Panc1 (cell line): ENCODE results near the gene MLEC. TPM values are rescaled to one million over a fixed set of nuclear protein-coding genes. Genes with fewer than 3 reads are reported as not detected.

Source experiments
- ATAC-seq: fragments of 200-7000 bp; cut with Tn5 transposase; 2 replicates; pipeline ENCODE4 v1.9.1; 2020; ENCODE audit warnings: mild to moderate bottlenecking, moderate library complexity
- BruUV-seq: library from RNA; stranded (reverse); fragments of 400-500 nt; replicated peaks from 2 replicates; lab custom pipeline; 2021; lab: Mats Ljungman, UMichigan
- CTCF ChIA-PET: fragments of 300-600 bp; sonication (Branson Sonifier 250); formaldehyde crosslinking; loops from one replicate; lab custom pipeline; 2022; ENCODE audit warnings: antibody characterized with exemption; lab: Charles Lee
- POLR2A ChIA-PET: fragments of 300-600 bp; sonication (Branson Sonifier 250); formaldehyde crosslinking; loops from one replicate; lab custom pipeline; 2022; ENCODE audit warnings: antibody characterized with exemption; lab: Charles Lee
- DNase-seq: peaks from one replicate; pipeline ENCODE4 v3.0.0-alpha.2; 2010; ENCODE audit warnings: low read depth, low spot score
- H3K27ac ChIP-seq: 2 replicates; pipeline ENCODE4 v1.5.1; 2011; ENCODE audit warnings: mild to moderate bottlenecking, low read length, inconsistent platforms
- H3K27me3 ChIP-seq: fragments of 200-500 bp; sonication (Bioruptor generic); 2 replicates; pipeline ENCODE4 v1.6.0; 2014; ENCODE audit warnings: low read length, inconsistent platforms; ENCODE audit not compliant: control insufficient read depth, insufficient read depth
- H3K36me3 ChIP-seq: fragments of 200-500 bp; sonication (Bioruptor generic); 2 replicates; pipeline ENCODE4 v1.5.1; 2014; ENCODE audit warnings: inconsistent platforms, mild to moderate bottlenecking, low read length, moderate library complexity; ENCODE audit not compliant: control insufficient read depth, insufficient read depth
- H3K4me1 ChIP-seq: 2 replicates; pipeline ENCODE4 v1.5.1; 2011; ENCODE audit warnings: inconsistent platforms, mild to moderate bottlenecking, low read length, moderate library complexity; ENCODE audit not compliant: control insufficient read depth, insufficient read depth
- H3K4me3 ChIP-seq, 2 experiments: 2 replicates each; pipeline ENCODE4 v1.5.1; 2011 to 2012; ENCODE audit warnings: low read depth in 2 of 2, low read length in 2 of 2, mild to moderate bottlenecking in 2 of 2, inconsistent platforms in 1 of 2, moderate library complexity in 1 of 2
- H3K9me3 ChIP-seq: fragments of 200-500 bp; sonication (Bioruptor generic); 2 replicates; pipeline ENCODE4 v1.5.1; 2014; ENCODE audit warnings: low read depth, mild to moderate bottlenecking, inconsistent platforms, low read length, moderate library complexity; ENCODE audit not compliant: control insufficient read depth, insufficient read depth
- CTCF ChIP-seq: fragments of 450-650 bp; IDR thresholded peaks from 2 replicates; pipeline ENCODE4 v1.5.1; 2017; ENCODE audit warnings: mild to moderate bottlenecking
- POLR2AphosphoS5 ChIP-seq: IDR thresholded peaks from 2 replicates; pipeline ENCODE4 v1.6.1; 2012; ENCODE audit warnings: mild to moderate bottlenecking, low read depth, low read length, moderate library complexity
- SIN3A ChIP-seq: IDR thresholded peaks from 2 replicates; pipeline ENCODE4 v1.6.1; 2012; ENCODE audit warnings: low read depth, mild to moderate bottlenecking, low read length, moderate library complexity, borderline replicate concordance; ENCODE audit not compliant: insufficient read depth
- TCF7L2 ChIP-seq: IDR thresholded peaks from 2 replicates; pipeline ENCODE4 v1.6.1; 2011; ENCODE audit warnings: mild to moderate bottlenecking, low read depth, low read length, inconsistent platforms
- in situ Hi-C: cut with HindIII; loops from 2 replicates; pipeline ENCODE4 v1.10.0; 2016; ENCODE audit warnings: low sequenced_read_pairs, low pct_unique_long_range_greater_than_20kb
- intact Hi-C: fragments of 100-400 bp; cut with micrococcal nuclease; formaldehyde crosslinking; loops from one replicate; pipeline ENCODE4 v1.10.0; 2022; ENCODE audit not compliant: unreplicated experiment
- total RNA-seq: library from RNA; stranded (reverse); gene quantifications from one replicate; pipeline ENCODE4 v1.2.1, GENCODE V29; 2021; ENCODE audit not compliant: unreplicated experiment
- TF ChIP-seq, protein P1 (sequence below), 2 experiments: IDR thresholded peaks; 2 replicates each; pipeline ENCODE4 v1.6.1; 2011 to 2012; ENCODE audit warnings: low read depth in 2 of 2, control low read depth in 1 of 2, low read length in 1 of 2, mild to moderate bottlenecking in 1 of 2, moderate library complexity in 1 of 2; ENCODE audit not compliant: insufficient read depth in 1 of 2

The MLEC gene
- total RNA-seq, 1 experiment from 2014 or later, result 171 TPM

- no peak for TF ChIP-seq TCF7L2
- TF ChIP-seq, protein P1, sequence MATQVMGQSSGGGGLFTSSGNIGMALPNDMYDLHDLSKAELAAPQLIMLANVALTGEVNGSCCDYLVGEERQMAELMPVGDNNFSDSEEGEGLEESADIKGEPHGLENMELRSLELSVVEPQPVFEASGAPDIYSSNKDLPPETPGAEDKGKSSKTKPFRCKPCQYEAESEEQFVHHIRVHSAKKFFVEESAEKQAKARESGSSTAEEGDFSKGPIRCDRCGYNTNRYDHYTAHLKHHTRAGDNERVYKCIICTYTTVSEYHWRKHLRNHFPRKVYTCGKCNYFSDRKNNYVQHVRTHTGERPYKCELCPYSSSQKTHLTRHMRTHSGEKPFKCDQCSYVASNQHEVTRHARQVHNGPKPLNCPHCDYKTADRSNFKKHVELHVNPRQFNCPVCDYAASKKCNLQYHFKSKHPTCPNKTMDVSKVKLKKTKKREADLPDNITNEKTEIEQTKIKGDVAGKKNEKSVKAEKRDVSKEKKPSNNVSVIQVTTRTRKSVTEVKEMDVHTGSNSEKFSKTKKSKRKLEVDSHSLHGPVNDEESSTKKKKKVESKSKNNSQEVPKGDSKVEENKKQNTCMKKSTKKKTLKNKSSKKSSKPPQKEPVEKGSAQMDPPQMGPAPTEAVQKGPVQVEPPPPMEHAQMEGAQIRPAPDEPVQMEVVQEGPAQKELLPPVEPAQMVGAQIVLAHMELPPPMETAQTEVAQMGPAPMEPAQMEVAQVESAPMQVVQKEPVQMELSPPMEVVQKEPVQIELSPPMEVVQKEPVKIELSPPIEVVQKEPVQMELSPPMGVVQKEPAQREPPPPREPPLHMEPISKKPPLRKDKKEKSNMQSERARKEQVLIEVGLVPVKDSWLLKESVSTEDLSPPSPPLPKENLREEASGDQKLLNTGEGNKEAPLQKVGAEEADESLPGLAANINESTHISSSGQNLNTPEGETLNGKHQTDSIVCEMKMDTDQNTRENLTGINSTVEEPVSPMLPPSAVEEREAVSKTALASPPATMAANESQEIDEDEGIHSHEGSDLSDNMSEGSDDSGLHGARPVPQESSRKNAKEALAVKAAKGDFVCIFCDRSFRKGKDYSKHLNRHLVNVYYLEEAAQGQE (IDR thresholded peaks at IDR 0.05; ENCODE audit: insufficient read depth in 1 of 2, low read depth in 2 of 2, low read length in 1 of 2), result no peak
- TF ChIP-seq POLR2AphosphoS5, result no peak
- TF ChIP-seq CTCF, result no peak
- TF ChIP-seq SIN3A, result no peak
- peak overlapping the region; percentile 80 for H3K27ac ChIP-seq
- in situ Hi-C loops, result no loop called here
- intact Hi-C loops, result loop anchor here (5.0 kb wide), 1 partner anchor 64 kb away; no protein-coding TSS in a partner anchor
- DNase-seq, result no peak
- ChIA-PET CTCF (no interaction called here), POLR2A (interaction anchor here (0.6 kb wide), 1 partner anchor 155 kb away, joined by 7 read pairs; no protein-coding TSS in a partner anchor)
- H3K27me3 ChIP-seq, result no peaks in the 10 kb centered on the region
- no peak for ATAC-seq
- peaks cover 15% of the 10 kb centered on the region for H3K4me1 ChIP-seq
- no TSS peak for BruUV-seq
- peaks cover 13% of the 10 kb centered on the region for H3K36me3 ChIP-seq
- H3K4me3 ChIP-seq, result peak overlapping the region; percentile 77 to 86
- no peaks in the 10 kb centered on the region for H3K9me3 ChIP-seq
These were observed 24.5 kb downstream of the MLEC start for GRCh38 chr12:120711411-120711810.

GRCh38 chr12:120712610-120713009, 25.7 kb downstream of the MLEC start:
- H3K27me3 ChIP-seq, result no peaks in the 10 kb centered on the region
- CTCF ChIA-PET, result no interaction called here
- H3K4me3 ChIP-seq, result no peak overlapping the region
- DNase-seq (no peak), ATAC-seq (no peak)
- peaks cover 13% of the 10 kb centered on the region for H3K36me3 ChIP-seq
- H3K4me1 ChIP-seq, result peaks cover 15% of the 10 kb centered on the region
- POLR2A ChIA-PET, result no interaction called here
- in situ Hi-C loops, result no loop called here
- TF ChIP-seq SIN3A (no peak), TCF7L2 (no peak), POLR2AphosphoS5 (no peak), CTCF (no peak)
- TF ChIP-seq, protein P1 (IDR thresholded peaks at IDR 0.05; ENCODE audit: insufficient read depth in 1 of 2, low read depth in 2 of 2, low read length in 1 of 2), result no peak
- H3K27ac ChIP-seq, result no peak overlapping the region
- no TSS peak for BruUV-seq
- H3K9me3 ChIP-seq, result no peaks in the 10 kb centered on the region
- intact Hi-C loops, result loop anchor here (2.0 to 5.0 kb wide), 2 partner anchors 65 to 130 kb away; no protein-coding TSS in a partner anchor
